PFSK-1 (cell line): ENCODE measurements around the gene MRPS15.

ENCODE experiments used
- POLR2AphosphoS5 ChIP-seq: IDR thresholded peaks from 2 replicates; pipeline ENCODE4 v1.6.1; 2012; ENCODE audit warnings: low read depth, mild to moderate bottlenecking, control low read depth, low read length, moderate library complexity
- REST ChIP-seq, 2 experiments: IDR thresholded peaks; 2 replicates each; pipeline versions ENCODE4 v1.6.1 to v1.8.0; 2011 to 2012; ENCODE audit warnings: low read depth in 2 of 2, low read length in 2 of 2, control low read depth in 1 of 2, inconsistent platforms in 1 of 2, mild to moderate bottlenecking in 1 of 2, moderate library complexity in 1 of 2; ENCODE audit not compliant: insufficient read depth in 1 of 2

GRCh38 chr1:36438715-36439114 lies 25.5 kb downstream of the MRPS15 start:
- TF ChIP-seq REST (IDR thresholded peaks at IDR 0.05; ENCODE audit: insufficient read depth in 1 of 2, low read depth in 2 of 2, low read length in 2 of 2), result no peak
- no peak for TF ChIP-seq POLR2AphosphoS5
